CD14-positive monocyte (primary cell): ENCODE results near the gene IRAK3. TPM values are rescaled to one million over a fixed set of nuclear protein-coding genes. Genes with fewer than 3 reads are reported as not detected.

Experiments used
- DNase-seq, 3 donors: peaks; one replicate each; pipeline ENCODE4 v3.0.0-alpha.2; 2011 to 2022
- H2AFZ ChIP-seq: 2 replicates; pipeline ENCODE4 v1.6.0; 2012; ENCODE audit warnings: mild to moderate bottlenecking, low read depth, low read length, inconsistent platforms; ENCODE audit not compliant: insufficient read depth, poor library complexity, severe bottlenecking
- H3K27ac ChIP-seq, 2 donors: 1 replicate in 1 of 2; 2 replicates in 1 of 2; pipeline ENCODE4 v1.5.1; 2012 to 2013; ENCODE audit warnings: low read length in 2 of 2, control low read depth in 1 of 2, inconsistent platforms in 1 of 2, low read depth in 1 of 2, mild to moderate bottlenecking in 1 of 2
- H3K27me3 ChIP-seq, 2 donors: one replicate each; pipeline versions ENCODE4 v1.6.0 to v1.6.1; 2011 to 2013; ENCODE audit warnings: low read length in 2 of 2; ENCODE audit not compliant: control insufficient read depth in 2 of 2, insufficient read depth in 2 of 2
- H3K36me3 ChIP-seq, 2 donors: replicated peaks in 1 of 2; 1 replicate in 1 of 2; 2 replicates in 1 of 2; pipeline versions ENCODE4 v1.5.1 to v1.6.1; 2012 to 2013; ENCODE audit warnings: low read length in 2 of 2, control low read depth in 1 of 2, inconsistent platforms in 1 of 2, mild to moderate bottlenecking in 1 of 2; ENCODE audit not compliant: insufficient read depth in 2 of 2, control insufficient read depth in 1 of 2
- H3K4me1 ChIP-seq, 2 donors: 1 replicate in 1 of 2; 2 replicates in 1 of 2; pipeline versions ENCODE4 v1.5.1 to v1.6.1; 2012 to 2013; ENCODE audit warnings: low read length in 2 of 2, control low read depth in 1 of 2, inconsistent platforms in 1 of 2, mild to moderate bottlenecking in 1 of 2, moderate library complexity in 1 of 2; ENCODE audit not compliant: insufficient read depth in 2 of 2, control insufficient read depth in 1 of 2
- H3K4me2 ChIP-seq: replicated peaks from 2 replicates; pipeline ENCODE3; 2012; ENCODE audit warnings: low read length, moderate library complexity, mild to moderate bottlenecking; ENCODE audit not compliant: poor library complexity, severe bottlenecking; ENCODE audit errors: extremely low read depth
- H3K4me3 ChIP-seq, 3 experiments: fragments of 200-600 bp in 1 of 3; sonication (generic) in 1 of 3; replicated peaks in 1 of 3; 1 replicate in 2 of 3; 2 replicates in 1 of 3; pipeline ENCODE4 v1.5.1; 2011 to 2013; ENCODE audit warnings: low read length in 3 of 3, mild to moderate bottlenecking in 3 of 3, control low read depth in 2 of 3, low read depth in 2 of 3, inconsistent platforms in 1 of 3, moderate library complexity in 1 of 3
- H3K79me2 ChIP-seq: 2 replicates; pipeline ENCODE4 v1.6.0; 2012; ENCODE audit warnings: mild to moderate bottlenecking, control low read depth, inconsistent platforms, low read length, moderate library complexity; ENCODE audit not compliant: insufficient read depth
- H3K9ac ChIP-seq: 2 replicates; pipeline ENCODE4 v1.6.0; 2017; ENCODE audit warnings: low read length, mild to moderate bottlenecking; ENCODE audit not compliant: insufficient read depth, poor library complexity, severe bottlenecking
- H3K9me3 ChIP-seq, 2 donors: replicated peaks in 1 of 2; 1 replicate in 1 of 2; 2 replicates in 1 of 2; pipeline versions ENCODE4 v1.5.1 to v1.6.1; 2012 to 2013; ENCODE audit warnings: low read length in 2 of 2, control low read depth in 1 of 2; ENCODE audit not compliant: control insufficient read depth in 1 of 2, insufficient read depth in 1 of 2
- H4K20me1 ChIP-seq: 2 replicates; pipeline ENCODE4 v1.6.0; 2012; ENCODE audit warnings: mild to moderate bottlenecking, low read length, control low read depth, moderate library complexity; ENCODE audit not compliant: insufficient read depth
- H3K27ac Mint-ChIP-seq, 7 donors: one replicate each; pipeline ENCODE4 v1.8.0; 2020; ENCODE audit warnings: mild to moderate bottlenecking in 7 of 7, mixed read lengths in 7 of 7, moderate library complexity in 6 of 7, inconsistent platforms in 2 of 7
- H3K27me3 Mint-ChIP-seq, 3 donors: one replicate each; pipeline ENCODE4 v1.8.0; 2021 to 2022; ENCODE audit warnings: low read depth in 3 of 3, mild to moderate bottlenecking in 3 of 3, mixed read lengths in 3 of 3, moderate library complexity in 3 of 3, inconsistent platforms in 1 of 3
- H3K36me3 Mint-ChIP-seq, 2 donors: one replicate each; pipeline ENCODE4 v1.8.0; 2020; ENCODE audit warnings: mixed read lengths in 2 of 2, inconsistent platforms in 1 of 2, mild to moderate bottlenecking in 1 of 2
- H3K4me1 Mint-ChIP-seq: one replicate; pipeline ENCODE4 v1.8.0; 2020; ENCODE audit warnings: mild to moderate bottlenecking, mixed read lengths
- H3K4me3 Mint-ChIP-seq, 2 donors: one replicate each; pipeline ENCODE4 v1.8.0; 2020; ENCODE audit warnings: mild to moderate bottlenecking in 2 of 2, mixed read lengths in 2 of 2, moderate library complexity in 1 of 2
- H3K9me3 Mint-ChIP-seq, 7 donors: one replicate each; pipeline ENCODE4 v1.8.0; 2020 to 2022; ENCODE audit warnings: mixed read lengths in 7 of 7, mild to moderate bottlenecking in 6 of 7, moderate library complexity in 6 of 7, inconsistent platforms in 2 of 7
- WGBS: methylation state at CpG from one replicate; pipeline ENCODE4 v1.1.5; 2013; ENCODE audit warnings: missing lambda C conversion rate; ENCODE audit not compliant: insufficient coverage; 5-methylcytosine and 5-hydroxymethylcytosine counted together
- intact Hi-C, 2 donors: fragments of 100-400 bp; cut with micrococcal nuclease; formaldehyde crosslinking; loops; one replicate each; pipeline versions ENCODE4 v1.15.0 to v1.15.1; 2023
- polyA plus RNA-seq, 3 donors: library from polyadenylated mRNA; depleted of rRNA in 1 of 3; unstranded in 2 of 3; stranded (reverse) in 1 of 3; fragments of 300-500 nt in 2 of 3; fragments of >200 nt in 1 of 3; fragmentation: Illumina TruSeq in 2 of 3; gene quantifications; 1 replicate in 2 of 3; 2 replicates in 1 of 3; pipeline ENCODE4 v1.2.3, GENCODE V29; 2012 to 2021
- TF ChIP-seq, protein P1 (sequence below): fragments of 200-600 bp; IDR thresholded peaks from one replicate; pipeline ENCODE4 v1.8.0; 2022; ENCODE audit warnings: antibody characterized with exemption, mild to moderate bottlenecking

The IRAK3 gene
- polyA plus RNA-seq, 3 donors, result 56.9 to 59.7 (median 58.0) TPM

GRCh38 chr12:66144791-66145754, 43.9 kb upstream of the IRAK3 start:
- Histone ChIP-seq H3K36me3 (peaks cover 35 to 71% of the 10 kb centered on the region in 2 donors), H3K4me1 (peaks cover 41 to 66% of the 10 kb centered on the region in 2 donors), H3K4me3 (peak overlapping the region; percentile 15 to 56 (median 35)), H3K9me3 (peaks cover 4 to 34% of the 10 kb centered on the region in 2 donors), H3K27ac (peak overlapping the region in 1 of 2 donors; percentile 83), H2AFZ (no peak overlapping the region), H4K20me1 (no peaks in the 10 kb centered on the region), H3K27me3 (no peaks in the 10 kb centered on the region), H3K4me2 (peak overlapping the region; percentile 67), H3K79me2 (peaks cover 86% of the 10 kb centered on the region), H3K9ac (no peak overlapping the region)
- peaks cover 58% of the 10 kb centered on the region for H3K4me1 Mint-ChIP-seq
- H3K27me3 Mint-ChIP-seq, result no peaks in the 10 kb centered on the region
- TF ChIP-seq, protein P1, sequence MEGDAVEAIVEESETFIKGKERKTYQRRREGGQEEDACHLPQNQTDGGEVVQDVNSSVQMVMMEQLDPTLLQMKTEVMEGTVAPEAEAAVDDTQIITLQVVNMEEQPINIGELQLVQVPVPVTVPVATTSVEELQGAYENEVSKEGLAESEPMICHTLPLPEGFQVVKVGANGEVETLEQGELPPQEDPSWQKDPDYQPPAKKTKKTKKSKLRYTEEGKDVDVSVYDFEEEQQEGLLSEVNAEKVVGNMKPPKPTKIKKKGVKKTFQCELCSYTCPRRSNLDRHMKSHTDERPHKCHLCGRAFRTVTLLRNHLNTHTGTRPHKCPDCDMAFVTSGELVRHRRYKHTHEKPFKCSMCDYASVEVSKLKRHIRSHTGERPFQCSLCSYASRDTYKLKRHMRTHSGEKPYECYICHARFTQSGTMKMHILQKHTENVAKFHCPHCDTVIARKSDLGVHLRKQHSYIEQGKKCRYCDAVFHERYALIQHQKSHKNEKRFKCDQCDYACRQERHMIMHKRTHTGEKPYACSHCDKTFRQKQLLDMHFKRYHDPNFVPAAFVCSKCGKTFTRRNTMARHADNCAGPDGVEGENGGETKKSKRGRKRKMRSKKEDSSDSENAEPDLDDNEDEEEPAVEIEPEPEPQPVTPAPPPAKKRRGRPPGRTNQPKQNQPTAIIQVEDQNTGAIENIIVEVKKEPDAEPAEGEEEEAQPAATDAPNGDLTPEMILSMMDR, result peak; percentile 79
- peak; percentile 69 to 90 (median 87) for DNase-seq
- intact Hi-C loops, result loop anchor here (10.0 kb wide), 5 partner anchors 50 to 550 kb away; partner anchors contain the start of gene HELB (in 1 of the 2)
- H3K4me3 Mint-ChIP-seq, result peak overlapping the region; percentile 52 to 78
- no CpG with 5 or more reads among the region's 7 CpGs for WGBS
- H3K9me3 Mint-ChIP-seq, result peaks cover 9 to 26% (median 24%) of the 10 kb centered on the region in 7 donors
- peak overlapping the region; percentile 86 to 98 (median 96) for H3K27ac Mint-ChIP-seq
- H3K36me3 Mint-ChIP-seq, result peaks cover 44 to 71% of the 10 kb centered on the region in 2 donors

GRCh38 chr12:66149702-66150398, 39.2 kb upstream of the IRAK3 start:
- Histone ChIP-seq H3K79me2 (peaks cover 88% of the 10 kb centered on the region), H3K4me2 (peak overlapping the region; percentile 12), H2AFZ (no peak overlapping the region), H3K27me3 (no peaks in the 10 kb centered on the region), H4K20me1 (peaks cover 12% of the 10 kb centered on the region), H3K4me3 (no peak overlapping the region), H3K36me3 (peaks cover 24 to 55% of the 10 kb centered on the region in 2 donors), H3K9me3 (peaks cover 0 to 6% of the 10 kb centered on the region in 2 donors), H3K9ac (no peak overlapping the region), H3K4me1 (peaks cover 34 to 61% of the 10 kb centered on the region in 2 donors), H3K27ac (peak overlapping the region; percentile 74)
- Mint-ChIP-seq H3K4me1 (peaks cover 51% of the 10 kb centered on the region), H3K27me3 (no peaks in the 10 kb centered on the region), H3K4me3 (no peak overlapping the region), H3K36me3 (peaks cover 25 to 52% of the 10 kb centered on the region in 2 donors), H3K27ac (peak overlapping the region; percentile 81 to 92 (median 87)), H3K9me3 (peaks cover 4 to 11% (median 6%) of the 10 kb centered on the region in 7 donors)
- 0% methylated on average over 1 of the region's 5 CpGs for WGBS
- TF ChIP-seq, protein P1, result peak; percentile 48
- intact Hi-C loops, result loop anchor here (10.0 kb wide), 5 partner anchors 45 to 545 kb away; partner anchors contain the start of gene HELB (in 1 of the 2)
- DNase-seq, result peak; percentile 81 to 92 (median 90)
